OCI-LY7 (cell line): ENCODE measurements around the gene DCST2. TPM values are rescaled to one million over a fixed set of nuclear protein-coding genes. Genes with fewer than 3 reads are reported as not detected.

Experiments
- BruUV-seq: library from RNA; stranded (reverse); fragments of 400-500 nt; replicated peaks from 2 replicates; lab custom pipeline; 2021; lab: Mats Ljungman, UMichigan
- CTCF ChIA-PET: fragments of 300-600 bp; sonication (Branson Sonifier 250); formaldehyde crosslinking; loops from one replicate; lab custom pipeline; 2022; ENCODE audit warnings: antibody characterized with exemption; ENCODE audit not compliant: unreplicated experiment; lab: Charles Lee
- POLR2A ChIA-PET: fragments of 300-600 bp; sonication (Branson Sonifier 250); formaldehyde crosslinking; loops from one replicate; lab custom pipeline; 2022; ENCODE audit warnings: antibody characterized with exemption; lab: Charles Lee
- DNase-seq: peaks from one replicate; pipeline ENCODE4 v3.0.0-alpha.2; 2015; ENCODE audit warnings: low spot score
- H2AFZ ChIP-seq: fragments of 200-600 bp; sonication (generic), shearing (Covaris generic); 2 replicates; pipeline ENCODE4 v1.6.1; 2014; ENCODE audit warnings: mild to moderate bottlenecking, antibody characterized with exemption, low read length, moderate library complexity
- H3K27ac ChIP-seq: fragments of 200-600 bp; sonication (generic); 2 replicates; pipeline ENCODE4 v1.5.1; 2014; ENCODE audit warnings: mixed run types, low read depth, mild to moderate bottlenecking, moderate library complexity, low read length, inconsistent platforms; ENCODE audit not compliant: poor library complexity, severe bottlenecking
- H3K36me3 ChIP-seq: fragments of 200-600 bp; sonication (generic); 2 replicates; pipeline ENCODE4 v1.6.1; 2014; ENCODE audit warnings: mild to moderate bottlenecking, antibody characterized with exemption, low read length, moderate library complexity, mixed read lengths; ENCODE audit not compliant: insufficient read depth
- H3K4me1 ChIP-seq: fragments of 200-600 bp; sonication (generic); 2 replicates; pipeline ENCODE4 v1.5.1; 2014; ENCODE audit warnings: mild to moderate bottlenecking, low read length; ENCODE audit not compliant: insufficient read depth, poor library complexity, severe bottlenecking
- H3K4me2 ChIP-seq: fragments of 200-600 bp; sonication (generic); 2 replicates; pipeline ENCODE4 v1.6.1; 2014; ENCODE audit warnings: mild to moderate bottlenecking, low read length
- H3K4me3 ChIP-seq: fragments of 200-600 bp; sonication (generic); 2 replicates; pipeline ENCODE4 v1.5.1; 2014; ENCODE audit warnings: mild to moderate bottlenecking, low read depth, low read length; ENCODE audit not compliant: poor library complexity, severe bottlenecking
- H3K79me2 ChIP-seq: fragments of 200-600 bp; sonication (generic); 2 replicates; pipeline ENCODE4 v1.6.1; 2016; ENCODE audit warnings: low read depth, mild to moderate bottlenecking, low read length, moderate library complexity, mixed read lengths; ENCODE audit not compliant: insufficient read depth
- H3K9me2 ChIP-seq: fragments of 200-600 bp; sonication (generic); 2 replicates; pipeline ENCODE4 v1.6.1; 2016; ENCODE audit warnings: mild to moderate bottlenecking, low read length, mixed read lengths; ENCODE audit not compliant: insufficient read depth
- H3K9me3 ChIP-seq: fragments of 200-600 bp; sonication (generic); 2 replicates; pipeline ENCODE4 v1.6.1; 2014; ENCODE audit warnings: mild to moderate bottlenecking, mixed run types, low read length, mixed read lengths
- H4K20me1 ChIP-seq: fragments of 200-600 bp; sonication (generic); 2 replicates; pipeline ENCODE4 v1.6.1; 2014; ENCODE audit warnings: mild to moderate bottlenecking, antibody characterized with exemption, low read length, moderate library complexity, mixed read lengths; ENCODE audit not compliant: insufficient read depth
- CTCF ChIP-seq: fragments of 200-600 bp; sonication (generic); conservative IDR thresholded peaks from 2 replicates; pipeline ENCODE4 v1.5.1; 2014; ENCODE audit warnings: mild to moderate bottlenecking, antibody characterized with exemption, low read length, moderate library complexity, mixed read lengths
- EZH2phosphoT487 ChIP-seq: fragments of 200-600 bp; sonication (generic); IDR thresholded peaks from 2 replicates; pipeline ENCODE4 v1.6.1; 2018; ENCODE audit warnings: low read depth, borderline replicate concordance, mild to moderate bottlenecking, mixed run types, antibody characterized with exemption, low read length, moderate library complexity, mixed read lengths
- intact Hi-C: fragments of 100-400 bp; cut with micrococcal nuclease; formaldehyde crosslinking; loops from one replicate; pipeline ENCODE4 v1.10.0; 2022; ENCODE audit not compliant: unreplicated experiment
- total RNA-seq, 2 experiments: library from RNA; depleted of rRNA in 1 of 2; stranded (reverse); fragments of >200 nt in 1 of 2; shearing (Covaris generic) in 1 of 2; gene quantifications; 2 replicates each; pipeline ENCODE4 v1.2.3, GENCODE V29; 2014 to 2022

The DCST2 gene
- total RNA-seq, 2 experiments from 2014 or later, result 0.85 to 2.0 TPM

GRCh38 chr1:155017946-155018316 is 15.7 kb downstream of the DCST2 start:
- H3K9me2 ChIP-seq, result no peaks in the 10 kb centered on the region
- H3K79me2 ChIP-seq, result no peaks in the 10 kb centered on the region
- peak overlapping the region; percentile 79 for H3K27ac ChIP-seq
- H3K36me3 ChIP-seq, result peaks cover 22% of the 10 kb centered on the region; the same call in 1 of the 2 replicates
- ChIA-PET POLR2A (interaction anchor here (2.5 kb wide), 1 partner anchor 14 kb away, joined by 10 read pairs; no protein-coding TSS in a partner anchor), CTCF (interaction anchor here (0.5 to 1.3 kb wide), 3 partner anchors 10 to 33 kb away, joined by 3 to 5 read pairs (median 5); partner anchors contain the start of gene ADAM15)
- intact Hi-C loops, result loop anchor here (1.0 to 2.0 kb wide), 5 partner anchors 16 to 67 kb away; partner anchors contain the start of genes FLAD1, PYGO2 and ZBTB7B
- peak; percentile 48 for DNase-seq
- H3K4me3 ChIP-seq, result peak overlapping the region; percentile 64
- no peaks in the 10 kb centered on the region for H4K20me1 ChIP-seq
- peak overlapping the region; percentile 40; the same call in 1 of the 2 replicates for H2AFZ ChIP-seq
- no peak for TF ChIP-seq EZH2phosphoT487
- TF ChIP-seq CTCF, result no peak; the same call in 1 of the 2 replicates
- peak overlapping the region; percentile 77 for H3K4me2 ChIP-seq
- no TSS peak for BruUV-seq
- peaks cover 59% of the 10 kb centered on the region for H3K4me1 ChIP-seq
- H3K9me3 ChIP-seq, result no peaks in the 10 kb centered on the region

GRCh38 chr1:155017041-155017945 is 16.3 kb downstream of the DCST2 start:
- no peaks in the 10 kb centered on the region for H3K9me3 ChIP-seq
- H3K4me3 ChIP-seq, result peak overlapping the region; percentile 64
- peaks cover 22% of the 10 kb centered on the region; the same call in 1 of the 2 replicates for H3K36me3 ChIP-seq
- H3K4me2 ChIP-seq, result peak overlapping the region; percentile 77
- CTCF ChIA-PET, result interaction anchor here (0.5 to 1.3 kb wide), 4 partner anchors 9 to 37 kb away, joined by 3 to 5 read pairs (median 4); partner anchors contain the start of gene ADAM15
- H4K20me1 ChIP-seq, result no peaks in the 10 kb centered on the region
- POLR2A ChIA-PET, result interaction anchor here (0.5 to 2.5 kb wide), 2 partner anchors 13 to 653 kb away, joined by 3 to 10 read pairs; no protein-coding TSS in a partner anchor
- DNase-seq, result peak; percentile 89
- peak overlapping the region; percentile 40; the same call in 1 of the 2 replicates for H2AFZ ChIP-seq
- no peaks in the 10 kb centered on the region for H3K9me2 ChIP-seq
- BruUV-seq, result no TSS peak
- no peaks in the 10 kb centered on the region for H3K79me2 ChIP-seq
- peak overlapping the region; percentile 79 for H3K27ac ChIP-seq
- TF ChIP-seq CTCF (peak; percentile 100), EZH2phosphoT487 (no peak)
- H3K4me1 ChIP-seq, result peaks cover 66% of the 10 kb centered on the region
- intact Hi-C loops, result loop anchor here (1.0 to 2.0 kb wide), 5 partner anchors 15 to 68 kb away; partner anchors contain the start of genes FLAD1, PYGO2 and ZBTB7B
